Ishikawa (cell line): ENCODE measurements around the gene SCFD2.

Experiments
- CEBPB ChIP-seq: IDR thresholded peaks from 2 replicates; pipeline ENCODE4 v1.6.1; 2012
- EGR1 ChIP-seq: IDR thresholded peaks from 2 replicates; pipeline ENCODE4 v1.6.1; 2012
- FOXM1 ChIP-seq: IDR thresholded peaks from 2 replicates; pipeline ENCODE4 v1.6.1; 2012; ENCODE audit warnings: low read depth, borderline replicate concordance
- MAX ChIP-seq: IDR thresholded peaks from 2 replicates; pipeline ENCODE4 v1.6.1; 2012
- NFIC ChIP-seq: IDR thresholded peaks from 2 replicates; pipeline ENCODE4 v1.6.1; 2012
- RAD21 ChIP-seq: IDR thresholded peaks from 2 replicates; pipeline ENCODE4 v1.6.1; 2012; ENCODE audit warnings: low read depth
- REST ChIP-seq: IDR thresholded peaks from 2 replicates; pipeline ENCODE4 v1.6.1; 2012; ENCODE audit warnings: low read depth, mild to moderate bottlenecking
- TAF1 ChIP-seq: IDR thresholded peaks from 2 replicates; pipeline ENCODE4 v1.6.1; 2012; ENCODE audit warnings: low read depth, mild to moderate bottlenecking
- TEAD4 ChIP-seq: IDR thresholded peaks from 2 replicates; pipeline ENCODE4 v1.6.1; 2012
- USF1 ChIP-seq: IDR thresholded peaks from 2 replicates; pipeline ENCODE4 v1.6.1; 2012
- YY1 ChIP-seq: IDR thresholded peaks from 2 replicates; pipeline ENCODE4 v1.6.1; 2012; ENCODE audit warnings: low read depth

GRCh38 chr4:52966781-52967180 is 399.1 kb downstream of the SCFD2 start:
- TF ChIP-seq MAX (no peak), FOXM1 (no peak), CEBPB (no peak), REST (no peak), TEAD4 (no peak), TAF1 (no peak), USF1 (no peak), RAD21 (no peak), YY1 (no peak), NFIC (no peak), EGR1 (no peak)
